GM18951 (cell line): ENCODE measurements around the gene BORCS5.

ENCODE experiments used
- POLR2A ChIP-seq: IDR thresholded peaks from 4 replicates; pipeline ENCODE4 v1.6.1; 2011; ENCODE audit warnings: mild to moderate bottlenecking; ENCODE audit not compliant: insufficient read length, insufficient read depth; ENCODE audit errors: extremely low read depth
- in situ Hi-C: fragments of 300-500 bp; cut with MboI; formaldehyde crosslinking; loops from one replicate; pipeline ENCODE4 v1.12.0; 2022; ENCODE audit warnings: low sequenced_read_pairs, mixed read lengths, inconsistent platforms; ENCODE audit not compliant: unreplicated experiment

BORCS5 gene

DNA sequence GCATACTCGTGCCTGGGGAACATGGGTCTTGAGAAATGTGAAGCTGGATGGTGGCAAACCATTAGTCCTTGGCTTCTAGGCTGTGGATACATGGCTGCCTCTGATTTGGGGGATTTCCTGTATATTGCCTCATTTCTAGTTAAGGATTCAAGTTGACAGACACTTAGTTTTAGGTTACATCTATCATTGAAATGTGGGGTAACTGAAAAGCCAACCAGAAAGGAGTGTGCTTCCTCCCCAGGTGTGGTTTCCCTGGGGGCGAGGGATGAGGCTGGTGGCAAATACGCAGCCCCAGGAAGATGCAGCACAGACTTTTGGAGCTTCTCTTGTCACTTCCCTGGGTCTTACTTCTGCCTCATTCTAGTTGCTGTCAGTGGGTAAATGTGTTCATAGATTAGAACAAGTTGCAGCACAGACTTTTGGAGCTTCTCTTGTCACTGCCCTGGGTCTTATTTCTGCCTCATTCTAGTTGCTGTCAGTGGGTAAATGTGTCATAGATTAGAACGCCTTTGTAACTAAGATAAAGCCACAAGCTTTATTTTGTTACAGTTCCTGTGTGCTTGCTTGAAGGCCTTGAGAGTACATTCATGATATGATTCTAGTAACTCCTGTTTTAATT is 85.1 kb downstream of the BORCS5 start:
- in situ Hi-C loops, result no loop called here
- no peak for TF ChIP-seq POLR2A

DNA sequence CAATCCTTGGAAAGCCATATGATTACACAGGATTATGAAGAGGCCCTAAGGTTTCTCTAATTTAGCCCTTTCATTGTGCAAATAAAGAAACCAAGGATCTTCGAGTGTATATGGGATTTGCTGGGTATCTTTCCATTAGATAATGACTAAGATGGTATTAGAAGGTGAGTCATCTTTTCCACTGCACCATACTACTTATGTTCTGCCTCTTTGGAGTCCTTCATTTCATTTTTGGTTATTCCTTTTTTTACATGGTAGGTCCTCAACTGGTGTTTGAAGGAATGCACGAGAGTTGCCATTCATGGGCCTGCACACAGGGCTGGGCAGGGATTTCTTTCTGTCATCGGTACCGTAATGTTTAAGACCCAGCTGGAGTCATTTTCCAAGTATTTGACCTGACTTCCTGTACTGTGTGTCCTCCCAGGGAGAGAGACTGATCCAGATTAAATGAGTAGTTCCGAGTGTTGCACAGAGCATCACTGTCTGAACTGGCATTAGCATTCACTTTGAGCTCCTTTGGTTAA is 85.7 kb downstream of the BORCS5 start:
- in situ Hi-C loops, result no loop called here
- TF ChIP-seq POLR2A, result no peak

DNA sequence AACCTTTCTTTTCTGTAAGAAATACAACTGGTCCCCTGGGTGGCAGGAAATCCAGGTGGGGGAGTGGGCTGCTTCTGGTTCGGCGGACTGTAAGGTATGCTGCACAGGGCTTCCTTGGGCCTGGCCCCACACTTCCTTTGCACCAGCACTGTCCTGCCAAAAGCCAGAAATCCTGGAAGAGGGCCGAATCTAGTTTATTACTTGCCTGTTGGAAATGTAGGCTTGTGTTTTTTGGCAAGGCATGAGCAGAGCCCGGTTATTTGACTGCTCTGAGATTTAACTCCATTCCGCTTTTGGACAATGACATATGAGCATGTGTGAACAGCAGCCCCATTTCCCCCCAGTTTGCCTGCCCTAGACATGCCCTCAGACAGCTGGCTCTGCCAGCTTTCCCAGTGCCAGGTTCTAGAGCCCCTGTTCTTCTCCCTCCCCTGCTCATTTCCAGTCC is 86.6 kb downstream of the BORCS5 start:
- in situ Hi-C loops, result no loop called here
- TF ChIP-seq POLR2A, result no peak

DNA sequence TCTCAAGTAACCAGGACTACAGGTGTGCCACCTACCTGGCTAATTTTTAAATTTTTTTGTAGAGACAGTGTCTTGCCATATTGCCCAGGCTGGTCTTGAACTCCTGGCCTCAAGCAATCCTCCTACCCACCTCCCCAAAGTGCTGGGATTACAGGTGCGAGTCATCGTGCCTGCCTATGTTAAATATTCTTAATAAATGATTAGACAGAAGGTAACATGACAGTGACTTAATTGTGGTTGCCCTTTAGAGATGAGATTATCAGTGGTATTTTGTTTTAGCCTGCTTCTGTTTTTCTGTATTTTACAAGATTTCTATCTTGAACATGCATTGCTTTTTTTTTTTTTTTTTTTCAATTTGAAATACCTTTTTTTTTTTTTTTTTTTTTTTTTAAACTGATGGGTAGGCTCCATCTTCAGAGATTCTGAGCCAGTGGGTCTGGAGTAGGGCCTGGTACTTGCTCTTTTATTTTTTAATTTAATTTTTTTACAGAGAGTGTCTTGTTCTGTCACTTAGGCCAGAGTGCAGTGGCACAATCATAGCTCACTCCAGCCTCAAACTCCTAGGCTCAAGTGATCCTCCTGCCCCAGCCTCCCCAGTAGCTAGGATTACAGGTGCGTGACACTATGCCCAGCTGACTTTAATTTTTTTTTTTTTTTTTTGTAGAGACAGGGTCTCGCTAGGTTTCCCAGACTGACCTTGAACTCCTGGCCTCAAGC is 88.4 kb downstream of the BORCS5 start:
- in situ Hi-C loops, result no loop called here
- no peak for TF ChIP-seq POLR2A

DNA sequence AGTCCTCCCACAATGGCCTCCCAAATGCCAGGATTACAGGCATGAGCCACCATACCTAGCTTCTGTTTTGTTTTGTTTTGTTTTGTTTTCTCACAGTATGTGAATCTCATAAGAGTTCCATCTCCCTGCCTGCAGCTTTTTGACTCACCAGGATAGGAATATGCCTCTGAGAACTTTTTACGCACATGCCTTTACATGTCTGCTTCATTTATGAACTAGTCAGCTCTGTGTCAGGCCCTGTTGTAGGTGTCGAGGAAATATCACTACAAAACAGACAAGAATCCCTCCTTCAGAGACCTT is 89.0 kb downstream of the BORCS5 start:
- TF ChIP-seq POLR2A, result no peak
- in situ Hi-C loops, result no loop called here

DNA sequence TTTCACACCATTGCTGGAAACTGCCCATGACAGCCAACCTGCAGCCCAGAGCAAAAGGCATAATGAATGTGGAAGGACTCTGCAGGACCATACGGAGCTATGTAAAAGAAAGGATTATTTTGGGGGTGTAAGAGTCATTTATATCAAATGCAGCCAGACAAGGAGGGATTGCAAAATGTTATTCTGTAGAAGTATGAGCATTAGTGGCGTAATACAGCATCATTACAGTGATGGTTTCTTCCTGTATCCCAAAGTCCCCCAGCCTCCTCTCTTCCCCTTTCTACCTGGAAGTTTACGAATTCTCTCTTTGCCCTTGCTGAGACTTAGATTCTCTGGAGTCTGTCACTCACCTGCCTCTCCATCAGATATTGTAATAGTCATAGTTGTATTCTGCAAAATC is 89.9 kb downstream of the BORCS5 start:
- no peak for TF ChIP-seq POLR2A
- in situ Hi-C loops, result no loop called here

DNA sequence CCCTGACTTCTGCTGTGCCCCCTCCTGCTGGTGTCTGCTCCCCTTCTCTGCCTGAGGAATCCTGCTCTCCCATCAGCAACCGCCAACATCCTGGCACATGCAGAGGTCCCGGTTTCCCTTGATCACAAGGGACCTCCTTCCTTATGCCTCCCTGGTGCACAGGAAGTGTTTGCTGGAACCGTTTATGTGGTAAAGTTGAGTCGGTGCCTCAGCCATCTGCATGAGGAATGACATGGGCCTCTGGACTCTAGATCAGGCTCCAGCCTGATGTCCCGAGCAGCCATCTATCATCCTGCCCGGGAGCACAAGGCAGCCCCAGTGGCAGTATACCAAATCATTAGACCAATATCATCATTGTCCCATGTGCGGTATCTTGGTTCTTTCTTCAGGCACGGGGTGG is 90.4 kb downstream of the BORCS5 start:
- no peak for TF ChIP-seq POLR2A
- in situ Hi-C loops, result no loop called here

DNA sequence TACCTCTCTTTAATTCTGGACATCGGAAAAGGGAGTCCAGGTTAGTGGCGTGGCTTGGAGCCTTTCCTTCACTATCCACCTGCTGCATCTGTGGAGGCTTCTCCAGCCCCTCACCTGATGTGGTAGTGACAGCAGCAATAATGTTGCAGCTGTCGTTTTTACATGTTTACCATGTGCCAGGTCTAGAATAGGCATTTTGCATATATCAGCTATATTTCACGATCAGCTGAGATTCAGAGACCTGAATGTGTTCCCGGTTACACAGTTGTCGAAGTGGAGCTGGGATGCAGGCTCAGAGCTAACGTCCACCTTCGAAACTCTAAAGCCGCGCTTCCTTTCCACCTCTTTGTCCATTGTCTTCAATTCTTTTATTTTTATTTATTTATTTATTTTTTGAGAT is 91.0 kb downstream of the BORCS5 start:
- TF ChIP-seq POLR2A, result no peak
- in situ Hi-C loops, result no loop called here

DNA sequence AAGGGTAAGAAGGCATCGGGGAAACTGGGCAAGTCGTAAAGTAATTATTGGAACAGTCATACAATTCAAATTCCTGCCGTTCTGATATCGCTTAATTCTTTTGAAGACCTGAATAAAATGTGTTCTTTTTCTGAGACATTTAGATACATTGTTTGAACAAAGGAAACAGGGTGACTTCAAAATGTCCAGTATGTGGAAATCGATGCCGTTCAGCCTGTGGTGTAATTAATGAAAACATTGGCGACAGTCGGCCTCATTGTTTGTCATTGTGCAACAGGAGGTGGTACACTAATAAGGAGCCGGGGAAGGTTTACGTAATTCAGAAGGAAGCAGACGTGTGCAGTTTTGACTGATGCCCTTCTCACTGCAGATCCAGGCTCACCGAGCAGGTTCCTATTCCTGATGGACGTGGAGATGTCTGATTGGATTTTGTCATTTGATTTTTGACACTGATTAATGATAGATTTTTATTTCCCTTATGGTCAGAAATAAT is 92.7 kb downstream of the BORCS5 start:
- no peak for TF ChIP-seq POLR2A
- in situ Hi-C loops, result no loop called here

DNA sequence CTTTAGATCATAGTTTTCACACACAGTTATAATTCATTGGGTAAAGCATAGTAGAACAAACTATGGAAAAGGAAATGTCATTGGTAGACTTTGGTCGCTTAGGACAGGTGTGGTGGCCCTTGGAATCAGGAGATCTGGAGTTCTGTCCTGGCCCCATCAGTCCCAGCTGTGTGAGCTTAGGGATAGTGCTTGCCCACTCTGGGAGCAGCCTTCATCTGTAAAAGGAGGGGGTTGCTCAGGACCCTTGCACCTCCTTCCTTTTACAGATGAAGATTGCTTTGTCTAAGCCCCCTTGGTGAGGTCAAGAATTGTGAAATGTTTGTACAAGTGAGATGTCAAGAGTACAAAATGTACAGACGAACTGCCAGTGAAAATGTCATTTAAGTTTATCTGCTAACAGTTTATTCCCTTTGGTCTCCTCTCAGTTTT is 93.2 kb downstream of the BORCS5 start:
- TF ChIP-seq POLR2A, result no peak

DNA sequence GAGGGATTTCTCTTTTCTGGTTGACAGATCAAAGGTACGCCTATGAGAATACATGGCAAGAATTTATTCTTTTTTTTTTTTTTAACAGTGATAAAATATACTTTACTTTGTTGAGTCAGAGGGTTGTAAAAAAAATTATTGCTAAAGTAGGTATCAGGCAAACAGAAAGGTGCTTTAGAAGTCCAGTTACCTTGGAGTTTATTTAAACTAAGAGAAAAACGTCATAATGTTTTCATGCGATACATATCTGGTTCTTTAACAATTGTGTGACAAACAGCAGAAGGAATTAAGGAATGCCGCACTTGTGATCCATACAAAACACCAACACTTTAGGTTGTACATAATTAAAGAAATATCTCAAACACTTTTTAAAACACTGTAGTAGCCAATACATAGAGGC is 94.2 kb downstream of the BORCS5 start:
- in situ Hi-C loops, result no loop called here
- TF ChIP-seq POLR2A, result no peak

More for the DNA sequence above, 93.2 kb downstream of the BORCS5 start:
- in situ Hi-C loops, result no loop called here

DNA sequence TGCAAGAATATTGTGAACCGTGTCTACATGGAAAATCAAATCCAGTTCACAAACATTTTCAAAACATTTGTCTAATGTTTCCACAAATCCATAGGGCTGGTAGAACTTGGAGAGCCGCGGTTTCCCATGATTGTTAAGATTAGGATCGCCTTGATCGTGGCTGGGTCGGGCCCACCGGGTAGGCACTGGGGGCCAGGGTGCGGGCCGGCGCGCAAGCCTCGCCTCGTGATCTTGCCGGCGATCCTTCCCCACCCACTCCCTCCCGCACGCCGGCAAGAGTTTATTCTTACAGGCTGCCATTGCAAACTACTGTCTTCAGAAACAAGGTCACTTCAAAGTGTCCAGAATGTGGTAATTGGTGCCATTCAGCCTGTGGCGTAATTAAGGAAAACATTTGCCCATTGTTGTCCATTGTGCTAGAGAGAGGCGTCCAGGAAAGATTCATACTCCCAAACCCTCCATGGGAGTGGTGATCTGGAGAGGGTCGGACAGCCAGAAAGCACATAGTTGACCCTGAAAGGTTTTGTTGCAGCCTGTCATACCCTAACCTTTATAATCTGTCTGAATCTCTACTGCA is 95.5 kb downstream of the BORCS5 start:
- in situ Hi-C loops, result no loop called here

DNA sequence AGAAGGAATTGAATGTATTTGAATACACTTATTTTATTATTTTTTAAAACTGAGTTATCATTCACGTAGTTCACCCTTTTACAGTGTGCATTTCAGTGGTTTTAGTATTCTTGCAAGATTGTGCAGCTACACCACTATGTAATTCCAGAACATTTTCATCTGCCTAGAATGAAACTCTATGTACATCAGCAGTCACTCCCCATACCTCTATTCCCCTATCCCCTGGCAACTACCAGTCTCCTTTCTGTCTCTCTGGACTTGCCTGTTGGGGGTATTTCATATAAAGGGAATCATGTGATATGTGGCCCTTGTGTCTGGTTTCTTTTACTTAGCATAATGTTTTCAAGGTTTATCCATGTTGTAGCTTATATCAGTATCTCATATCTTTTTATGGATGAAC is 96.8 kb downstream of the BORCS5 start:
- in situ Hi-C loops, result no loop called here
- no peak for TF ChIP-seq POLR2A

More for the DNA sequence above, 95.5 kb downstream of the BORCS5 start:
- TF ChIP-seq POLR2A, result no peak

DNA sequence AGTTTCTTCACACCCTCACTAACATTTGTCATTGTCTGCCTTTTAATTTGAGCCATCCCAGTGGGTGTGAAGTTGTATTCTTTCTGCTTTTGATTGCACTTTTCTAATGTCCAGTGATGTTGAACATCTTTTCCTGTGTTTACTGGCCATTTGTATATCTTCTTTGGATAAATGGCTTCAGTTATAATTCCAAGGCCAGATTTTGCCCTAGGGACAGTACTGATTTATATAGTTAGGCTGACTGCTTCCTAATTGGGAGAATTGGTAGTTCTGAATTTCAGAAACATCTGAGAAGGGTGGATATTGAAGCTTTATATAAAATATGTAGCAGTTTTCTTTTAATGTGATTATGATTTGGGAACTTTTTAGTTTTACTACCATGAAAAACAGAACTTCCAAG is 97.4 kb downstream of the BORCS5 start:
- no peak for TF ChIP-seq POLR2A
- in situ Hi-C loops, result no loop called here

DNA sequence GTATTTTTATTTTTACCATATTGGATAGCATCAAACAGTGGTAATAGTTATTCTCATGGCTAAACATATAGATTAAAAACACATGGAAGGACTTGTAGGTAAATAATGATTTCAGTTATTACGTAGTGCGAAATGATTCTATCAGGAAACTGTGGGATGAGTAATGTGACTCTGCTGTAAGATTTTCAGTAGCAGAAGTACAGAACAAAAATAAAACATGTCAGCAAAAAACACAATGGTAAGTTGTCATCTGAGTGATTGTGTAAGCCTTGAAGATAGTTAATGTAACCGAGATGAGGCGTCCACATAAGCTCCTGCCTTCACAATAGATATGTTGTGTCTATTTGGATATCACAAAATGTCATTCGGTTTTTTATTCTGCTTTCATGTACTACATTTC is 99.8 kb downstream of the BORCS5 start:
- no peak for TF ChIP-seq POLR2A
- in situ Hi-C loops, result no loop called here
